ENCODE measurements around the gene TRMO. TPM values are rescaled to one million over a fixed set of nuclear protein-coding genes. Genes with fewer than 3 reads are reported as not detected.

The TRMO gene
- total and polyA plus RNA-seq, 2 of the 13 experiments (the other 11 are each of a cell fraction or from before 2014, with no cell fraction given): 8.7 to 18.6 TPM

GRCh38 chr9:97959585-97959984 lies 37.3 kb upstream of the TRMO start:
- FAIRE-seq (no peak), DNase-seq (ENCODE audit: low spot score) (no peak), ATAC-seq (no peak)
- no peaks in the 10 kb centered on the region for H3K36me3 ChIP-seq (replicated peaks in 1 of 2; ENCODE audit: control insufficient read depth in 1 of 2, insufficient read depth in 2 of 2, low read length in 2 of 2)
- no peak overlapping the region for H3K4me2 ChIP-seq (ENCODE audit: low read depth, low read length)
- no peak overlapping the region for H3K9ac ChIP-seq (ENCODE audit: insufficient read depth, low read depth, low read length)
- intact Hi-C loops (cut with micrococcal nuclease; ENCODE audit: unreplicated experiment): no loop called here
- peaks cover 0 to 22% of the 10 kb centered on the region in 2 experiments; a peak in 2 of 5 replicates for H3K27me3 ChIP-seq (ENCODE audit: control insufficient read depth in 1 of 2, insufficient read depth in 2 of 2, low read length in 2 of 2)
- ChIA-PET CTCF (ENCODE audit: low intra/inter-chr PET ratio, low total read pairs) (no interaction called here), POLR2A (interaction anchor here (1.3 kb wide), 1 partner anchor 37 kb away, joined by 4 read pairs; the partner anchor contains the start of gene TRMO)
- H3K4me3 ChIP-seq (replicated peaks in 1 of 3; ENCODE audit: insufficient read depth in 1 of 3, low read depth in 2 of 3, low read length in 3 of 3): no peak overlapping the region
- H4K20me1 ChIP-seq (ENCODE audit: insufficient read depth, low read length): no peaks in the 10 kb centered on the region
- H3K27ac ChIP-seq (ENCODE audit: extremely low read length, insufficient read depth, low read length): no peak overlapping the region
- no peak for TF ChIP-seq ZNF761 (CRISPR knock-in tag; conservative IDR thresholded peaks at IDR 0.05)
- TF ChIP-seq, protein P1, sequence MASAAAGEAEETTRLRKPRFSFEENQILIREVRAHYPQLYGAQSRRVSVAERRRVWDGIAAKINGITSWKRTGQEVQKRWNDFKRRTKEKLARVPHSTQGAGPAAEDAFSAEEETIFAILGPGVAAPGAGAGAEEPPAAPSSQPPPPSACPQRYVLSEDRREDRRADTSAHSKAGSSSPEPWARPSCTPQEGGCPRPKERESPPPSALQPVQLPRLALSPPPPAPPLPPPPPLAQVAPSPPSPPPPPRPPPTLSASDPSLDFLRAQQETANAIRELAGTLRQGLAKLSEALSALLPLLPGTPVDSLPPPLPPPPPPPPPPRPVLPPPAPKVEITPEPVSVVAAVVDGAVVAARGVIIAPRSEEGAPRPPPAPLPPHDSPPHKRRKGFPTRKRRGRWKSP (CRISPR knock-in tag; IDR thresholded peaks at IDR 0.05): no peak
- no peaks in the 10 kb centered on the region for H3K4me1 ChIP-seq (ENCODE audit: insufficient read depth, low read length)
- in situ Hi-C loops (cut with HindIII; ENCODE audit: extremely low pct_ligation_motif_present, low pct_unique_long_range_greater_than_20kb): no loop called here
- H2AFZ ChIP-seq (ENCODE audit: low read length): no peak overlapping the region
- no peaks in the 10 kb centered on the region for H3K9me3 ChIP-seq (ENCODE audit: low read length)
- no TSS peak for BruUV-seq (replicated peaks)
- H3K79me2 ChIP-seq (ENCODE audit: insufficient read depth, low read length): no peaks in the 10 kb centered on the region

DNA sequence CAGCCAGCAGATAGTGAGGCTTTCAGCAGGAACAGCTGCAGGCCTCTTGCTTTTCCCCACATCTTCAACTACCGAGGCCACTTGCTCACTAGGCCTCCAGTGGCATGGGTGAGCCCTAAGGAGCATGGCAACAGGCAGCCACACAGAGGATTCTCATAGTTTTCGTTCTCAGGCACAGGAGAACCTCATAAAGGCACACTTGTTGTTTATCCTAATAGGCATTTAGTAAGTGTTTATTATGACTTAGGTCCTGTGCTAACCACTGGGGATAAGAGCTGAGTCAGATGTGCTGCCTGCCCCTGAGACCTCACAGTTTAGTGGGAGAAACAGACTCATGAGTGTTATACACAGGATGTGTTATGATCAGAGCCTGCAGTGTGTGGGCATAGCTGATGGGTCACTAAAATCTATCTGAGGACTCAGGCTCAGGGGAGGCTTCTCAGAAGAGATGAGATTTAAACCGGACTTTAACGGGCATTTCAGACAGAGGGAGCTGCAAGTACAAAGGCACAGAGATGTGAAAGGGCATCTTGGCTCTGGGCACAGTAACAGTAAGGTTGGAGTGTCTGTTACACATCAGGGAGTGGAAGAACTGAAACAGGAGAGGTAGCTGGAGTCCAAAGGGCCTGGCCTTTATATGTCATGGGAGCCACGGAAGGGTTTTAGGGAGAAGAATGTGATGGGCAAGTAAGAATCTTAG lies 36.7 kb upstream of the TRMO start:
- in situ Hi-C loops (cut with HindIII; ENCODE audit: extremely low pct_ligation_motif_present, low pct_unique_long_range_greater_than_20kb): no loop called here
- intact Hi-C loops (cut with micrococcal nuclease; ENCODE audit: unreplicated experiment): no loop called here
- H3K9ac ChIP-seq (ENCODE audit: insufficient read depth, low read depth, low read length): no peak overlapping the region
- H3K36me3 ChIP-seq (replicated peaks in 1 of 2; ENCODE audit: control insufficient read depth in 1 of 2, insufficient read depth in 2 of 2, low read length in 2 of 2): no peaks in the 10 kb centered on the region
- no peak overlapping the region for H2AFZ ChIP-seq (ENCODE audit: low read length)
- H3K27ac ChIP-seq (ENCODE audit: extremely low read length, insufficient read depth, low read length): no peak overlapping the region
- FAIRE-seq (no peak), ATAC-seq (no peak), DNase-seq (ENCODE audit: low spot score) (no peak)
- no TSS peak for BruUV-seq (replicated peaks)
- H3K4me1 ChIP-seq (ENCODE audit: insufficient read depth, low read length): no peaks in the 10 kb centered on the region
- CTCF ChIA-PET (ENCODE audit: low intra/inter-chr PET ratio, low total read pairs): no interaction called here
- WGBS (ENCODE audit: low lambda C conversion rate): 11% methylated on average over 4 of the region's 5 CpGs
- H3K4me2 ChIP-seq (ENCODE audit: low read depth, low read length): no peak overlapping the region
- POLR2A ChIA-PET: interaction anchor here (1.0 to 1.3 kb wide), 2 partner anchors 24 to 36 kb away, joined by 3 to 4 read pairs; partner anchors contain the start of gene TRMO
- no peak overlapping the region for H3K4me3 ChIP-seq (replicated peaks in 1 of 3; ENCODE audit: insufficient read depth in 1 of 3, low read depth in 2 of 3, low read length in 3 of 3)
- H3K9me3 ChIP-seq (ENCODE audit: low read length): no peaks in the 10 kb centered on the region
- no peaks in the 10 kb centered on the region for H4K20me1 ChIP-seq (ENCODE audit: insufficient read depth, low read length)
- H3K79me2 ChIP-seq (ENCODE audit: insufficient read depth, low read length): no peaks in the 10 kb centered on the region
- peaks cover 0 to 22% of the 10 kb centered on the region in 2 experiments; a peak in 2 of 5 replicates for H3K27me3 ChIP-seq (ENCODE audit: control insufficient read depth in 1 of 2, insufficient read depth in 2 of 2, low read length in 2 of 2)
- TF ChIP-seq KDM5A (IDR thresholded peaks at IDR 0.05; ENCODE audit: borderline replicate concordance, low read length) (no peak), ZNF318 (CRISPR knock-in tag; IDR thresholded peaks at IDR 0.05) (no peak), FOXP4 (CRISPR knock-in tag; IDR thresholded peaks at IDR 0.05) (no peak)
